ENCODE measurements around the gene MYCL.
"Not testable (repeated sequence)": the region's sequence is repeated elsewhere in the genome, so short reads cannot be mapped to it uniquely, and the experiment has no call there.

MYCL gene

DNA sequence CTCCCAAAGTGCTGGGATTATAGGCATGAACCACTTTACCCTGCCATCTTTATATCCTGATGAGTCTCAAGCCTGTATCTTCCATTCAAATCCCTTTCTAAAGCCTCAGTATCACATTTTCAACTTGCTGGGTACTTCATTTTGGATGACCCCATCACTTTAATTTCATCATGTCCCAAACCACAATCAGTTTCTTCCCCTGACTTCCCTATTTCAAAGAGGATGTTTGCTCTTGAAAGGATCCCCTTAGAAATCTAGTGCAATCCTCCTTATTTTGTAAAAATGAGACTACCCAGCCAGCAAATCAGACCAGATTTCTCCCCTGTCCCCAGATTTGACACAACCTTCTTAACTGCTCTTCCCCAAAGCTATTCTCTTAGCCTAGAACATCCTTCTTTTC lies 11.4 kb downstream of the MYCL start:
- no peak for DNase-seq (ENCODE audit: low read depth)

DNA sequence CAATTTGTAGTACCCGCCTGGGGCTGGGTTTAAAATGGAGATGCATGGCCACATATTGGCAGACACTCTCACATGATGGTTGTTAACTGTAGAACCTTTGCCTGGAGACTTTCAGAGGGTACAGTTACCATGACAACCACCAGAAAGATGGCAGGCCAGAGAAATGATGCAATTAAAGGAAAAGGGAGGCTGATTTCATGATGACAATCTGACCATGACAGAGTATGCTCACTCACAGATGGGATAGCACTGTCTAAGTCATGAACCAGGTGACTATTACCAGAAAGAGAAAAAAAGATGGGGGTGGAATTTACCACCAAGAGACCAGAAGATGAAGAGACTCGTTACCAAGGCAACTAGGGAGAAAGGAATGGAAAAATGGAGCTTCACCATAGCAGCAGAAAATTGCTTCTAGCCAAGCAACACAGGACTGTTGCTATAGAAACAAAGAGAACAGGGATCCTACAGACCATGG lies 14.9 kb downstream of the MYCL start:
- no peak for DNase-seq (ENCODE audit: low read depth)

DNA sequence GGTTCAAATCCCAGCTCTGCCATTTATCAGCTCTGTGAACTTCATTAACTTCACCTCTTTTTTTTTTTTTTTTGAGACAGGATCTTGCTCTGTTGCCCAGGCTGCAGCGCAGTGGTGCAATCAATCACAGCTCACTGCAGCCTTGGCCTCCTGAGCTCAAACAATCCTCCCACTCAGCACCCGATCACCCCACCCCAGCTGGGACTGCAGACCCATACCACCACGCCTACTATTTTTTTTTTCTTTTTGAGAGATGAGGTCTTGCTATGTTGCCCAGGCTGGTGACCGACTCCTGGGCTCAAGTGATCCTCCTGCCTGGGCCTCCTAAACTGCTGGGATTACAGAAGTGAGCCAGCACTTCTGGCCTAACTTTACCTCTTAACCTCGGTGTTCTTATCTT lies 16.2 kb downstream of the MYCL start:
- no peak for DNase-seq (ENCODE audit: low read depth)

DNA sequence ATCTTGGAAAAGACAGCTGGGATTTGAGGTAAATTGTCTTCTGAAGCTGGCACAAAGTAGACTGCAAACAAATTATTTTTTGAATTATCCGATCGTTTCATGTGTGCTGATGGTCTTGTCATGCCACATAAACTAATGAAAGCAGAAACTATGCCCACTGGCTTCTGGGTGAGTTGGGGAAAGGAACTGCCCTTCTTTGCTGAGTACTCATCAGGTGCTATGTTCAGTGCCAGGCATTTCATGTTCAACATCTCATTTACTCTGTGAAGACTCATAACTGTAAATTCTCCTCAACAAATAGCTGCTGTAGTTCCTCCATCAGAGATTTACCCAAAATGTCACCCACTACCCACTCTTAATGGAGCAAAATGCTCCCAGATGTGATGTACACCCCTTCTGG lies 19.6 kb downstream of the MYCL start:
- no peak for DNase-seq (ENCODE audit: low read depth)

DNA sequence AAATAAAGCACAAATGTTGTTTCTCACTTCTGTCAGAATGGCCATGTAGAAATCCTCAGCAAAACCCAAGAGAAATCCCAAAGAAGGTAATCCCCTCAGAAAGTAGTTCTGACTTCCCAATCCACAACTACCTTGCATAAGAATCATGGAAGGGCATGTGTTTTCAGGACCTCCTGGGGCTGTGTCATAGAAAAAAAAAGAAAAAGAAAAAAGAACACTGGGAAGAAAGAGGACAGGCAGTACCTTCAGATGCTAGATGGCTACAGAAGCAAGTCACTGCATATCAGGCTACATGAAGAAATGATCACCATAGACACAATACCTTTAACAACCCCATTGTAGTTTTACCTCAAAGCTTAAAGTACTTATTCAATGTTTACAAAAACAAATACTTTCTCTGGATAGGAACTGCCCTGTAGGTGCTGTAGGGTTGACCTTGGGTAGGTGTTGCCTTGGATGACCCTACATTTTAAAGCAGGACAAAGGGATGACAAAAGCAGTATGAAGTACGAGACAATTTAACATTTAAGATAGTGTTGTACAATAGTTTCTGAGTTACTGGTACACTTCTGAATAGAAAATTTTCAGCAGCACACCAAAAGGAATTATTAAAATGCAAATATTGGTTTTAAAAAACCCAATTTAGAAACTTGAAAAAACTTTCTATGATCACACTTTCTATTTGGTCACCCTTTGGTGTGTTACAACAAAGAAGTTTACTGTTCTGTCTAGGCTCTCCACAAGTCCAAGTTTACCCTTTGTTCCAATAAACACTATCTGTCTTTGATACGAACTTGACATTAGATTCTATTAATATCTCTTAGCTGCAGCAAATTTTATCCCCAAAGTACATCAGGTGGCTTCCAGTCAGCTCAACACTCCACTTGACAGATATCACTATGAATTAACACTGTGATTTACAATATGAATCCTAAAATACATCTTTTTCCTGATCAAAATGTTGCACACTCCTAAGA lies 23.4 kb downstream of the MYCL start:
- DNase-seq (ENCODE audit: low read depth): no peak

DNA sequence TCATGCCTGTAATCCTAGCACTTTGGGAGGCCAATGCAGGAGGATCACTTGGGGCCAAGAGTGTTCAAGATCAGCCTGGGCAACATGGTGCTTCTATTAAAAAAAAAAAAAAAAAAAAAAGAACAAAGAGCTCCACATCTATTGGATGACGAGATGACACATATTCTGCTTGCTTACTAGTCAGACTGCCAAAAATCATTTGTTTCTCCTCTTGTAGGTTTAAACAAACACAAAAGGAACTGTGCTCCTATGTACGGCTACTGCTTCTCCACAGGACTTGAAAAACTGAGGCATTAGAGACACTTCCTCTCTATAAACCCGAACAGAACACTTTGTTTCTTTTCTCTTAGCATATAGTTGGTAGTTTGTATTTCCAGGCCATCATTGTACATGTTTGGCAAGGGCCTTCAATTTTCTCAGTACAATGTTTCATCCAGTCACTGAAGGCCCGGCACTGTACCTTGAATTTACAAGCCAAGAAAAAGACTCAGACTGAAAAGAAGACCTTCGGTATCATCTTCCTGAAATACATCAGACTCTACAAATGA lies 24.4 kb downstream of the MYCL start:
- no peak for DNase-seq (ENCODE audit: low read depth)

DNA sequence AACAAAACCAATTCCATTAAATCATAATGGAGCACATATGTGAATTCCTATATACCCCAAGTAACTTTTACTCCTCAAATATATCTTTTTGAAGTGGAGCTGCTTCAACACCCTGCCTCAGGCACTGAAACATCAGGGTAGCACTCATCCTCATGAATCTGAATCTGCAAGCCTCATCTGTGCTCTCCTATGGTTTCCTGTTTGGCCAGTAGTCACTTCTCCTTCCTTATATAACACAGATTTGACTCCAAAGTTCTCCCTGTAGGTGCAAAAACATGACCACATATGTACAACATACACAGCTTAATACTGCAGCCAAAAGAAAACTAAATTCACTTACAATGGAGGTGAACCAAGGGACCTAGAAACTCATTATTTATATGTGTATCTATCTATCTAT lies 25.6 kb downstream of the MYCL start:
- no peak for DNase-seq (ENCODE audit: low read depth)

DNA sequence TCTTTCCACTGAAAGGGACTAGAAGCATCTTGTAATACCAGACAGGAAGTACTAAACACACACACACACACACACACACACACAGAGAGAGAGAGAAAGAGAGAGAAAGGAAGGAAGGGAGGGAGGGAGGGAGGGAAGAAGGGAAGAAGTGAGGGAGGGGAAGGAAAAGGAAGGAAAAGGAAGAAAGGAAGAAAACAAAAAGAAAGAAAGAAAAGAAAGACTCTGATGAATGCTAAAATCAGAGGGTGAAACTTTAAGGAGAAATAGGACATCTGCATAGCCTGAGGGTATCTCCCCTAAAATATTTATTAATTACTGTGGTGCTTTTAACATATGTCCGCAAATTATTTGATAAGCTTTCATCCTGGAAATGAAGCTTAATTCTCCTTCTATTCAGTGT lies 29.0 kb downstream of the MYCL start:
- DNase-seq (ENCODE audit: low read depth): no peak

DNA sequence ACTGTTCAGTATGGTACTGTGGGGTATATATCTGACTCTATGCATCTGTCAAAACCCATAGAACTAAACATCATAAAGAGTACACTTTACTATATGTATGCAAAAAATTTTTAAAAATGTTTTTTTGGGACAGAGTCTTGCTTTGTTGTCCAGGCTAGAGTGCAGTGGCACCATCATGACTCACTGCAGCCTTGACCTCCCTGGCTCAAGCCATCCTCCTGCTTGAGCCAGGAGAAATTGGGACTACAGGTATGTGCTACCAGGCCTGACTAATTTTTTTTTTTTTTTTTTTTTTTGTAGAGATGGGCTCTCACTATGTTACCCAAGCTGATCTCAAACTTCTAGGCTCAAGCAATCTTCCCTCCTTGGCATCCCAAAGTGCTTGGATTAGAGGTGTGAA lies 29.9 kb downstream of the MYCL start:
- DNase-seq (ENCODE audit: low read depth): no peak

DNA sequence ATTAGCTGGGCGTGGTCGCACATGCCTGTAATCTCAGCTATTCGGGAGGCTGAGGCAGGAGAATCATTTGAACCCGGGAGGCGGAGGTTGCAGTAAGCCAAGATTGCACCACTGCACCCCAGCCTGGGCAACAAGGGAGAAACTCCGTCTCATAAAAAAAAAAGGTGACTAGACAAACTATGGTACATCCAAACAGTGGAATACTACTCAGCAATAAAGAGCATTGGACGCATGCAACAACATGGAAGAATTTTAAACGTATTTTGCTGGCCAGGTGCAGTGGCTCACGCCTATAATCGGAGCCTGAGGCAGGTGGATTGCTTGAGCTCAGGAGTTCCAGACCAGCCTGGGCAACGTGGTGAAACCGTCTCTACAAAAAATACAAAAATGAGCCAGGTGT lies 30.7 kb downstream of the MYCL start:
- DNase-seq (ENCODE audit: low read depth): not testable (repeated sequence)

DNA sequence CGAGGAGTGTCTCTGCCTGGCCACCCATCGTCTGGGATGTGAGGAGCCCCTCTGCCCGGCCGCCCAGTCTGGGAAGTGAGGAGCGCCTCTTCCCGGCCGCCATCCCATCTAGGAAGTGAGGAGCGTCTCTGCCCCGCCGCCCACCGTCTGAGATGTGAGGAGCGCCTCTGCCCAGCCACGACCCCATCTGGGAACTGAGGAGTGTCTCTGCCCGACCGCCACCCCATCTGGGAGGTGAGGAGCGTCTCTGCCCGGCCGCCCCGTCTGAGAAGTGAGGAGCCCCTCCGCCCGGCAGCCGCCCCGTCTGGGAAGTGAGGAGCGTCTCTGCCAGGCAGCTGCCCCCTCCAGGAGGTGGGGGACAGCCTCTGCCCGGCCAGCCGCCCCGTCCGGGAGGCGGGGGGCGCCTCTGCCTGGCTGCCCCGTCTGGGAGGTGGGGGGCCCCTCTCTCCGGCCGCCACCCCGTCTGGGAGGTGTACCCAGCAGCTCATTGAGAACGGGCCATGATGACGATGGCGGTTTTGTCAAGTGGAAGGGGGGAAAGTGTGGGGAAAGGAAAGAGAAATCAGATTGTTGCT lies 32.1 kb downstream of the MYCL start:
- DNase-seq (ENCODE audit: low read depth): not testable (repeated sequence)

DNA sequence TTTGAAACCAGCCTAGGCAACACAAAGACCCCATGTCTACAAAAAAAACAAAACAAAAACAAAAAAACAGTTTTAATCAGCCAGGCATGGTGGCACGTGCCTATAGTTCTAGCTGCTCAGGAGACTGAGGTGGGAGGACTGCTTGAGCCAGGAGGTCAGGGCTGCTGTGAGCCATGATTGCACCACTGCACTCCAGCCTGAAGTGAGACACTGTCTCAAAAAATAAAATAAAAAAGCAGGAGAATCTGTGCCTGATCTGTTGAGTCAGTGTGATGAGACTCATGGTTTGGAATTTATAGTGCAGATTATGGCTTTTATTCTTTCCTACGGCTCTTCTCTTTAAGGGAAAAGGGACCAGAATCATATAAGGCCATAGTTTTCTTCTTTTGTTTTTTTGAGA lies 35.0 kb downstream of the MYCL start:
- peak; percentile 58 for DNase-seq (ENCODE audit: low read depth)

DNA sequence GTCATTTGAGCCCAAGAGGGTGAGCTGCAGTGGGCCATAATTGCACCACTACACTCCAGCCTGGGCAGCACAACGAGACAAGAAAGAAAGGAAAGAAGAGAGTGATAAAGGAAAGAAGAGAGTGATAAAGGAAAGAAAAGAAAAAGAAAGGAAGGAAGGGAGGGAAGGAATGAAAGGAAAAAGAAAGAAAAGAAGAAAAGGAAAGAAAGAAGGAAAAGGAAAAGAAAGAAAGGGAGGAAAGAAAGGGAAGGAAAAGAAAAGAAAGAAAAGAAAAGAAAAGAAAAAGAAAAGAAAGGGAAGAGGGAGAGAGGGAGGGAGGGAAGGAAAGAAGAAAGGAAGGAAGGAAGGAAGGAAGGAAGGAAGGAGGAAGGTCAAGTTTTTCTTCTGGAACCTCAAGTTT lies 36.0 kb downstream of the MYCL start:
- DNase-seq (ENCODE audit: low read depth): no peak

DNA sequence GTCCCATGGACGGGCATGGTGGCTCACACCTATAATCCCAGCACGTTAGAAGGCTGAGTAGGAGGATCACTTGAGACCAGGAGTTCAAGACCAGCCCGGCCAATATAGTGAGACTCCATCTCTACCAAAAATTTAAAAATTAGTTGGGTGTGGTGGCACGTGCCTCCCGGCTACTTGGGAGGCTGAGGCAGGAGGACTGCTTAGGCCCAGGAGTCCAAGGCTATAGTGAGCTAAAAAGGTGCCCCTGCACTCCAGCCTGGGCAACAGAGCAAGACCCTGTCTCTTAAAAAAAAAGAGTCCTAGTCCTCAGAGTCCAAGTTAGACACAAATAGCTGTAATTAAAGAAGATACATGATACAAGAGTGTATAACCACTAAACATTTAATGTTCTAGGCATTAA lies 38.5 kb downstream of the MYCL start:
- no peak for DNase-seq (ENCODE audit: low read depth)

DNA sequence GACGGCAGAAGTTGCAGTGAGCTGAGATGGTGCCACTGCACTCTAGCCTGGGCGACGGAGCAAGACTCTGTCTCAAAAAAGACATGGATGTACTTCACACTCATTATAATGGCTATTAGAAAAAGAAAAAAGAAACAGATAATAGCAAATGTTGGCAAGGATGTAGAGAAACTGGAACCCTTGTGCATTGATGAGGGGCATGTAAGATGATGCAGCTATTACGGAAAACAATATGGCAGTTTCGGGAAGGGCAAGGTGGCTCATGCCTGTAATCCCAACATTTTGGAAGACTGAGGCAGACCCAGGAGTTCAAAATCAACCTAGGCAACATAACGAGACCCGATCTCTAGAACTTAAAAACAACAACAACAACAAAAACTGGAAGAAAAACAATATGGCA lies 40.7 kb downstream of the MYCL start:
- DNase-seq (ENCODE audit: low read depth): no peak

DNA sequence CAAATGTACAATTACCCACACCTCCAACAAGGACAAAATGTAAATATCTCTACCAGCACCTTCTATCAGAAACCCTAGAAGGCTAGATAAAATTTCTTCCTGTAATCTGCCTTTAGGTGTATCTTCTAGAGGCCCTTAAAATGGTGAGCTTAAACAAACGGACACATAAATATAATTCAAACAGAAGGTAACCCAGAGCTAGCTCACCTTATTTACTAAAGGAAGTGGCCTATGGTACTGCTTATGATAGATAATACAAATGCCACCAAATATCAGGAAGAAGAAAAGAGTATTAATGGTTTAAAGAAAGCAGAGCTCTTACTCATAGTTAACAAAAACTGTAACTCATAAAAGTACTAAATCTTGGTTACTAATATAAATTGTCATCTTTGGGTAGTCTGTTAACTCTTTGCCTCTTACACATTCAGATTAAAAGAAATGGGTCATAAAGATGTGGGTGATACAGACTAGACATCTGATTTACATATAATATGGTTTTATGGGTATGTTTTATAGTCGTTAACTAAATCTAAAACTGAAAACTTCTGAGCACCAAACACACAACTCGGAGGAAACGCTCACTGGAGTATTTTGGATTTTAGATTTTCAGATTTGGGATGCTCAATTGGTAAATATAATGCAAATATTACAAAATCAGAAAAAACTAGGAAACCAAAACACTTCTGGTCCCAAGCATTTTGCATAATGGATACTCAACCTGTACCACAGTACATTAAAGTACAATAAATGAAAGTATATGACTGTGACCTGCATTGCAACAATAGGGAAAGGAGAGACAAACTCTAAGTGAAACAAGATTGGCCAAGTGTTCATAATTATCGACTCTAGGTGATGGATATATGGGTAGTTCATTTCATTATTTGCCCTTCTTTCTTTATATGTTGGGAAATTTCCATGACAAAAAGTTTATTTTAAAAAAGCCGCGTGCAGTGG lies 41.6 kb downstream of the MYCL start:
- DNase-seq (ENCODE audit: low read depth): no peak

DNA sequence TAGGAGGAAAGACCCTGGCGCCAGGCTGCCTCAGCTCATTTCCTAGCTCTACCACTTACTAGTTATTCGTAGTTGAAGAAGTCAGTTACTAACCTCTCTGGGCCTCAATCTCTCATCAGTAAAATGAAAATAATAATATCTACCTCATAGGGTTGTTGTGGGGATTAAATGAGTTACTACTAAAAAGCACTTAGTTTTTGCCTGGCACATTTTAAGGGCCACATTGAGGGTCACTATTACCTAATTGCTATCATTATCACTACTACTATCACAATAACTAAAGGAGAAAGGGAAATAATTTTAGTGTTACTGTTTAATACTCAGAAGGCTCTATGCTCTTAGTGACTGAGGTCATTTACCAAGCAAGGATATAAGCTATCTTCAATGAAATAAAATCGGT lies 43.4 kb downstream of the MYCL start:
- DNase-seq (ENCODE audit: low read depth): no peak

DNA sequence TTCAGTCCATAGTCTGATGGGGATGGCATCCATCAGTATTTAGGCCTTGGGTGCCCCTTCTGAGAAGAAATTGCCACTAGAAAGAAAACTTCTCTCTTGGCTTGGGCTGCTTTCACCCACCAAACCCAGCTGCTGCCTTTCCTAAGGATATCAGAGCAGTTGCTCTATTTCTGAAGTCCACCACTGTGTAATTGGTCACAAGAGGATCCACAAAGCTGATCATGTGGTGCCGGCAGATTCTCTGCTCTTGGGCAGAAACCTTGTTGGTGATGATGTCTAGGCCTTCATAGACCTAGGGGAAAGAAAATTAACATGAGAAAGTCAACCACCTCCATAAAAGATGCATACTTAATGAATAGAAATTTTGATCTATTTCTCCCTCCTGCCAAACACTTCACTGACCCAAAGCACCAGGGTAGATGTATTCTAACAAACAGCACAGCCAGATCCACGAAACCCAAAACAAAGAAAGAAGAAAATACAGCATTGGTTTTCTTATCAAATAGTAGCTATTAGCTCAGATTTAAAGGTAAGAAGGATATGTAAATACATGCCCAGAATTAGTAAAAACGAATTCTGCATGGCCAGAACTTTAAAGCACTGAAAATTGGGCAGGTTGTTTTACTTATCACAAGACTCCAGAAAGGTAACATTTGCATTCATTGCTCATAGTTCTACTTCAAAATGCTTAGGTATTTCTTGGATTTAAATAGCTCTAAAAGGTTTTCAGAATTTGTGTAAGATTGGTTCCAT lies 44.4 kb downstream of the MYCL start:
- no peak for DNase-seq (ENCODE audit: low read depth)

DNA sequence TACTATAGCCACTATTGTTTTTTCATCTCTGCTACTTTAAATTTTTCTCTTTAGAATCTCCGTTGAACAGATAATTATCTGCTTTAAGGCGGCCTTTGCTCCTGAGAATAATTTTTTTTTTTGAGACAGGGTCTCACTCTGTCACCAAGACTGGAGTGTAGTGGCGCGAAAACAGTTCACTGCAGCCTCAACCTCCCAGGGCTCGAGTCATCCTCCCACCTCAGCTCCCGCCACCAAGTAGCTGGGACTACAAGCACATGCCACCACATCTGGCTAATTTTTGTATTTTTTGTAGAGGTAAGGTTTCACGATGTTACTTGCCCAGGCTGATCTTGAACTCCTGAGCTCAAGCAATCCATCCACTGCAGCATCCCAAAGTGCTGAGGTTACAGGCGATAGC lies 47.0 kb downstream of the MYCL start:
- DNase-seq (ENCODE audit: low read depth): no peak

DNA sequence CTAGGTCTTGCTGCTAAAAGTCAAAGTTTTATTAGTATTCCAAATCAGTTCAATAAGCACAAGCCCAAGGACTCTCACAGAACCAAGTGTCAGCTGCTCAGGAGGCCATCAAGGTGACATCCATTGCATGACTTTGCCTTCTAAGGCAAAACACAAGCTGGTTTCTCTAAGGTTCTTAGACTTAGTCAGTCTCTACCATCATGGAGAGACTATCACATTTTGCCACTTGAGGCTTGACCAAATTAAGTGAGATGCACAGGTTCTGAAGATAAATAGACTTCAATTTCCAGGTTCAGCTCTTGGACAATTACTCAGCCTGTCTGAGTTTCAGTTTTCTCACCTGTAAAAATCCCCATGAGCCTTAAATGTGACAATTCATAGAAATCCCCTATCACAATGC lies 47.4 kb downstream of the MYCL start:
- DNase-seq (ENCODE audit: low read depth): no peak

DNA sequence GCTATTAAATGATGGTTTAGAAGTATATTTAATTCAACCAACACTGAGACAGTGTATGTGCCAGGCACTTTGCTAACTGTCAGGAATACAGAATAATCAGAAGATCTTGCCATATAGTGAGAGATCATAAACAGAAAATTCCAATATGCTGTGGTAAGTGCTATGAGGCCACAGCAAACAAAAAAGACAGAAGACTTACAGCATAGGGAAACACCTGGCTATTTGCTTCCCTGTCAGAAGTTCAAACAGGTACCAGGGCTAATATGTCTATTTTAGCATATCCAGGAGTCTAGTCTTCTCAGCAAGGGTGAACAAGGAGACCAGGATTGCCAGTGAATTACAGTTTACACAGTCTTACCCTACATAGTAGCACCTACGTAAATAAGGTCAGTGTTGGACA lies 48.8 kb downstream of the MYCL start:
- DNase-seq (ENCODE audit: low read depth): no peak
